Measurements from ENCODE around the gene SERP2. TPM values are rescaled to one million over a fixed set of nuclear protein-coding genes. Genes with fewer than 3 reads are reported as not detected.

Gene SERP2
- total and polyA plus RNA-seq, 2 donors (not counting 3 experiments of a cell fraction or from before 2014, with no cell fraction given): 0.30 TPM; not detected in 1

DNA sequence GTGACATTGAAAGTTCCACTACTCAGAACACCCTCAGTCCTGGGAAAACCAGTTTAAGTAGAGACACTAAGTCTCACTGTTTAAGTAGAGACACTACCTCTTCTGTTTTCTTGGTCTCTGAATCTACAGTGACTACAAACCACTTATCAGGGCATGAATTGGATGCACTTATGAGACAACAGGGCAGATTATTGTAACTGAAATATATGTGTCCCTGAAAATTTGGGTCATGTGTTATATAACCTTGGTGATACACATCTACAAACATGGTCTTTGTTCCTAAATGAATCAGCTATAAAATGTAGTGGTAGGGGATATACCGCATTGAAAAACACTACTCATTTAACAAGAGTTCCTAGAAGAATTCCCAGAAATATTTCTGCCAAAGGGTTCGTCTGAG lies 55.7 kb downstream of the SERP2 start:
- Histone ChIP-seq H3K27ac (ENCODE audit: insufficient read depth, low read depth, low read length) (no peak overlapping the region), H3K9ac (replicated peaks; ENCODE audit: extremely low read depth, insufficient read depth, low read length) (no peak overlapping the region), H3K27me3 (ENCODE audit: control insufficient read depth in 2 of 2, insufficient read depth in 2 of 2, low read length in 2 of 2) (no peaks in the 10 kb centered on the region), H3K4me3 (replicated peaks in 1 of 3; ENCODE audit: insufficient read depth in 1 of 3, low read depth in 1 of 3, low read length in 3 of 3) (no peak overlapping the region), H3K4me1 (ENCODE audit: control insufficient read depth, extremely low read depth, insufficient read depth, low read length) (peaks cover 6% of the 10 kb centered on the region), H3K9me1 (replicated peaks; ENCODE audit: control insufficient read depth, extremely low read depth, insufficient read depth, low read length) (no peaks in the 10 kb centered on the region), H3K9me3 (replicated peaks; ENCODE audit: control insufficient read depth, insufficient read depth, low read length) (no peaks in the 10 kb centered on the region), H2AFZ (ENCODE audit: low read depth, low read length) (no peak overlapping the region), H4K20me1 (replicated peaks; ENCODE audit: control insufficient read depth, extremely low read depth, insufficient read depth, low read length) (peaks cover 2% of the 10 kb centered on the region), H3K36me3 (ENCODE audit: control insufficient read depth in 2 of 2, extremely low read depth in 1 of 2, insufficient read depth in 2 of 2, low read length in 2 of 2) (peaks cover 5 to 13% of the 10 kb centered on the region in 2 experiments), H3K79me2 (ENCODE audit: control insufficient read depth, insufficient read depth, low read length) (peaks cover 3% of the 10 kb centered on the region), H3K4me2 (ENCODE audit: insufficient read depth, low read length) (no peak overlapping the region)
- no peak for FAIRE-seq
- CTCF ChIA-PET: interaction anchor here (0.6 to 2.0 kb wide), 4 partner anchors 154 to 521 kb away, joined by 3 to 6 read pairs (median 3); no protein-coding TSS in a partner anchor
- dilution Hi-C loops (cut with MboI; ENCODE audit: extremely low pct_ligation_motif_present, low sequenced_read_pairs) (no loop called here), intact Hi-C loops (cut with micrococcal nuclease) (no loop called here)
- no peak for DNase-seq (ENCODE audit: low read depth, low spot score)
- BruUV-seq (replicated peaks): no TSS peak
- POLR2A ChIA-PET: no interaction called here
- TF ChIP-seq JUN (IDR thresholded peaks at IDR 0.05; ENCODE audit: borderline replicate concordance, insufficient read depth, insufficient read length, low read depth): no peak
- TF ChIP-seq, protein P1, sequence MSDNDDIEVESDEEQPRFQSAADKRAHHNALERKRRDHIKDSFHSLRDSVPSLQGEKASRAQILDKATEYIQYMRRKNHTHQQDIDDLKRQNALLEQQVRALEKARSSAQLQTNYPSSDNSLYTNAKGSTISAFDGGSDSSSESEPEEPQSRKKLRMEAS (IDR thresholded peaks at IDR 0.05; ENCODE audit: insufficient read depth, insufficient read length): no peak
- TF ChIP-seq EZH2 (IDR thresholded peaks at IDR 0.05; ENCODE audit: borderline replicate concordance, low read depth, low read length, severe bottlenecking): no peak
- no peak for TF ChIP-seq MYC (IDR thresholded peaks at IDR 0.05; ENCODE audit: low read depth, low read length)
- TF ChIP-seq POLR2AphosphoS5 (IDR thresholded peaks at IDR 0.05; ENCODE audit: insufficient read depth, low read depth, low read length): no peak
- no peak for TF ChIP-seq GATA2 (IDR thresholded peaks at IDR 0.05; ENCODE audit: insufficient read depth, insufficient read length, low read depth, low read length)
- no peak for TF ChIP-seq FOS (IDR thresholded peaks at IDR 0.05; ENCODE audit: borderline replicate concordance, insufficient read depth, low read length)
- TF ChIP-seq, protein P2, sequence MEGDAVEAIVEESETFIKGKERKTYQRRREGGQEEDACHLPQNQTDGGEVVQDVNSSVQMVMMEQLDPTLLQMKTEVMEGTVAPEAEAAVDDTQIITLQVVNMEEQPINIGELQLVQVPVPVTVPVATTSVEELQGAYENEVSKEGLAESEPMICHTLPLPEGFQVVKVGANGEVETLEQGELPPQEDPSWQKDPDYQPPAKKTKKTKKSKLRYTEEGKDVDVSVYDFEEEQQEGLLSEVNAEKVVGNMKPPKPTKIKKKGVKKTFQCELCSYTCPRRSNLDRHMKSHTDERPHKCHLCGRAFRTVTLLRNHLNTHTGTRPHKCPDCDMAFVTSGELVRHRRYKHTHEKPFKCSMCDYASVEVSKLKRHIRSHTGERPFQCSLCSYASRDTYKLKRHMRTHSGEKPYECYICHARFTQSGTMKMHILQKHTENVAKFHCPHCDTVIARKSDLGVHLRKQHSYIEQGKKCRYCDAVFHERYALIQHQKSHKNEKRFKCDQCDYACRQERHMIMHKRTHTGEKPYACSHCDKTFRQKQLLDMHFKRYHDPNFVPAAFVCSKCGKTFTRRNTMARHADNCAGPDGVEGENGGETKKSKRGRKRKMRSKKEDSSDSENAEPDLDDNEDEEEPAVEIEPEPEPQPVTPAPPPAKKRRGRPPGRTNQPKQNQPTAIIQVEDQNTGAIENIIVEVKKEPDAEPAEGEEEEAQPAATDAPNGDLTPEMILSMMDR (IDR thresholded peaks at IDR 0.05; ENCODE audit: extremely low read depth in 1 of 2, insufficient read depth in 1 of 2, low read depth in 1 of 2, low read length in 2 of 2): no peak
- no peak for TF ChIP-seq POLR2A (IDR thresholded peaks at IDR 0.05; ENCODE audit: low read depth, low read length)

Data from endothelial cell of umbilical vein (primary cell).